ENCODE measurements around the gene COL24A1.

- TF ChIP-seq POLR2A (IDR thresholded peaks at IDR 0.05): no peak
- TF ChIP-seq CTCF (IDR thresholded peaks at IDR 0.05): no peak
Measured at GRCh38 chr1:86176226-86176625, 19.7 kb upstream of the COL24A1 start.
